Stimulated activated CD8-positive, alpha-beta memory T cell treated with anti-CD3 and anti-CD28 coated beads, Interleukin-2, amount 100 ng/mL, for 1 hour (primary cell): ENCODE measurements around the gene FYTTD1.

Experiments used
- DNase-seq, 2 donors: peaks; one replicate each; pipeline ENCODE4 v3.0.0-alpha.2; 2020; ENCODE audit warnings: low read depth in 2 of 2

The FYTTD1 gene

GRCh38 chr3:197833930-197834715 is 84.4 kb downstream of the FYTTD1 start:
- DNase-seq = no peak

- DNase-seq = no peak
Observed at GRCh38 chr3:197835509-197835908, 85.8 kb downstream of the FYTTD1 start.

GRCh38 chr3:197836244-197836643 is 86.6 kb downstream of the FYTTD1 start:
- DNase-seq = no peak
